GM19397 (cell line): ENCODE results near the gene TP53I13.
"Not testable (repeated sequence)": the region's sequence is repeated elsewhere in the genome, so short reads cannot be mapped to it uniquely, and the experiment has no call there.

Experiments used
- ATAC-seq: cut with Tn5 transposase; IDR thresholded peaks from one replicate; pipeline ENCODE4 v1.9.1; 2021; ENCODE audit warnings: mild to moderate bottlenecking, moderate library complexity; ENCODE audit not compliant: unreplicated experiment

TP53I13 gene

GRCh38 chr17:29568331-29569244, at the start of gene TP53I13:
Gene TP53I13, plus strand, starts transcription at chr17:29568701. Its CDS starts 58 bp downstream, at chr17:29568759.
- ATAC-seq, result peak; percentile 49

GRCh38 chr17:29524692-29525091, 43.8 kb upstream of the TP53I13 start:
- ATAC-seq, result no peak

GRCh38 chr17:29526322-29526721, 42.2 kb upstream of the TP53I13 start:
- ATAC-seq, result no peak

- no peak for ATAC-seq
Observed at GRCh38 chr17:29533976-29534375, 34.5 kb upstream of the TP53I13 start.

GRCh38 chr17:29544066-29544465, 24.4 kb upstream of the TP53I13 start:
- ATAC-seq, result no peak

GRCh38 chr17:29546085-29546484, 22.4 kb upstream of the TP53I13 start:
- ATAC-seq, result no peak

GRCh38 chr17:29546830-29547229, 21.7 kb upstream of the TP53I13 start:
- ATAC-seq, result no peak

GRCh38 chr17:29549177-29549923, 19.2 kb upstream of the TP53I13 start:
- ATAC-seq, result no peak

GRCh38 chr17:29555840-29556239, 12.7 kb upstream of the TP53I13 start:
- no peak for ATAC-seq

GRCh38 chr17:29557085-29557738, 11.3 kb upstream of the TP53I13 start:
- no peak for ATAC-seq

GRCh38 chr17:29557739-29558116, 10.8 kb upstream of the TP53I13 start:
- ATAC-seq, result no peak

- not testable (repeated sequence) for ATAC-seq
Observed at GRCh38 chr17:29558139-29558538, 10.4 kb upstream of the TP53I13 start.

- no peak for ATAC-seq
Observed at GRCh38 chr17:29559640-29560039, 8.9 kb upstream of the TP53I13 start.

GRCh38 chr17:29560316-29560715, 8.2 kb upstream of the TP53I13 start:
- ATAC-seq, result no peak

GRCh38 chr17:29561554-29562517, 6.7 kb upstream of the TP53I13 start:
- ATAC-seq, result no peak

- ATAC-seq, result no peak
Observed at GRCh38 chr17:29562615-29563014, 5.9 kb upstream of the TP53I13 start.

- ATAC-seq, result no peak
Observed at GRCh38 chr17:29563816-29564215, 4.7 kb upstream of the TP53I13 start.

- no peak for ATAC-seq
Observed at GRCh38 chr17:29565643-29566472, 2.6 kb upstream of the TP53I13 start.
